ENCODE measurements around the gene KIFC3. TPM values are rescaled to one million over a fixed set of nuclear protein-coding genes. Genes with fewer than 3 reads are reported as not detected.
A peak's percentile ranks its signal among the peaks of the same experiment; 100 is the strongest.

Gene KIFC3
- total RNA-seq, 1 donor = 40.5 TPM

DNA sequence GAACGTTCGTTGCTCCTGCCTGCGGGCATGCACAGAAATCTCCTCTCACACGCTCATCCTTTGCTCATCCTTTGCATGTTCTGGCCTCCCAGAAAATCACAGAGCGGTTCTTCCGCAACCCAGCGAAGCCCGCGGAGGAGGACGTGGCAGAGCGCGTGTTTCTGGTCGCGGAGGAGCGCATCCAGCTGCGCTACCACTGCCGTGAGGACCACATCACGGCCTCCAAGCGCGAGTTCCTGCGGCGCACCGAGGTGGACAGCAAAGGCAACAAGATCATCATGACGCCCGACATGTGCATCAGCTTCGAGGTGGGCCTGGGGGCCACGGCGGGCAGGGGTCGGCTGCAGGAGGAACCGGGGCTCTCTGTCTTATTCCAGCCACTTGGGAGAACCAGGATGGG, 76.3 kb downstream of the KIFC3 start:
- H3K27ac ChIP-seq (ENCODE audit: low read depth, low read length) = no peak overlapping the region
- H3K9me3 ChIP-seq (ENCODE audit: low read depth, low read length) = no peaks in the 10 kb centered on the region
- H3K4me1 ChIP-seq (ENCODE audit: insufficient read depth, low read length) = no peaks in the 10 kb centered on the region

DNA sequence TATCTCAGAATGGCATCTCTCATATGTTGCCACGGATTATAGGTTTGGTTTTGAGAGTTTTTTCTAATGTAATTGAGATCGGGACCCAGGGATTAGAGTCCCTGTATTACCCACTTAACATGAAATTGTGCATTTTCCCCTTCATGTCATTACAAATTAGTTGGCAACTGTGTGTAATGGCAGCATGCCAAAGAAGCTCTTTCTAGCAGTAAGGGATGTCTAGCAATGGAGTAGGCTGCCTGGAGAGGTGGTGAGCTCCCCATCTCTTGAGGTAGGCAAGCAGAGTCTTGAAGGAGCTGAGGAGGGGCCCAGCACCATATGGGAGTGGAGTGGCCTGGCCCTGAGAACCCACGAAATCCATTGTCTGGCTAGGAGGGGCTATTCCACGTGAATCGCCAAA, 76.7 kb downstream of the KIFC3 start:
- peak; percentile 79 for DNase-seq (ENCODE audit: insufficient read length, low spot score, missing footprints)
- Histone ChIP-seq H3K4me2 (ENCODE audit: insufficient read depth, low read length) (no peak overlapping the region), H3K4me3 (ENCODE audit: insufficient read depth, low read length) (no peak overlapping the region), H3K27ac (ENCODE audit: low read depth, low read length) (no peak overlapping the region), H3K36me3 (ENCODE audit: insufficient read depth, low read length) (no peaks in the 10 kb centered on the region), H4K20me1 (ENCODE audit: insufficient read depth, low read length) (no peaks in the 10 kb centered on the region), H3K9me3 (ENCODE audit: low read depth, low read length) (no peaks in the 10 kb centered on the region), H3K79me2 (ENCODE audit: insufficient read depth, low read length) (no peaks in the 10 kb centered on the region), H2AFZ (ENCODE audit: low read length) (no peak overlapping the region), H3K27me3 (ENCODE audit: insufficient read depth, low read length) (no peaks in the 10 kb centered on the region), H3K4me1 (ENCODE audit: insufficient read depth, low read length) (no peaks in the 10 kb centered on the region)
- TF ChIP-seq, protein P1, sequence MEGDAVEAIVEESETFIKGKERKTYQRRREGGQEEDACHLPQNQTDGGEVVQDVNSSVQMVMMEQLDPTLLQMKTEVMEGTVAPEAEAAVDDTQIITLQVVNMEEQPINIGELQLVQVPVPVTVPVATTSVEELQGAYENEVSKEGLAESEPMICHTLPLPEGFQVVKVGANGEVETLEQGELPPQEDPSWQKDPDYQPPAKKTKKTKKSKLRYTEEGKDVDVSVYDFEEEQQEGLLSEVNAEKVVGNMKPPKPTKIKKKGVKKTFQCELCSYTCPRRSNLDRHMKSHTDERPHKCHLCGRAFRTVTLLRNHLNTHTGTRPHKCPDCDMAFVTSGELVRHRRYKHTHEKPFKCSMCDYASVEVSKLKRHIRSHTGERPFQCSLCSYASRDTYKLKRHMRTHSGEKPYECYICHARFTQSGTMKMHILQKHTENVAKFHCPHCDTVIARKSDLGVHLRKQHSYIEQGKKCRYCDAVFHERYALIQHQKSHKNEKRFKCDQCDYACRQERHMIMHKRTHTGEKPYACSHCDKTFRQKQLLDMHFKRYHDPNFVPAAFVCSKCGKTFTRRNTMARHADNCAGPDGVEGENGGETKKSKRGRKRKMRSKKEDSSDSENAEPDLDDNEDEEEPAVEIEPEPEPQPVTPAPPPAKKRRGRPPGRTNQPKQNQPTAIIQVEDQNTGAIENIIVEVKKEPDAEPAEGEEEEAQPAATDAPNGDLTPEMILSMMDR (IDR thresholded peaks at IDR 0.05; ENCODE audit: extremely low read depth, low read depth, low read length) = no peak

More for the DNA sequence above, 76.3 kb downstream of the KIFC3 start:
- Histone ChIP-seq H3K36me3 (ENCODE audit: insufficient read depth, low read length) (no peaks in the 10 kb centered on the region), H2AFZ (ENCODE audit: low read length) (no peak overlapping the region), H3K79me2 (ENCODE audit: insufficient read depth, low read length) (no peaks in the 10 kb centered on the region), H4K20me1 (ENCODE audit: insufficient read depth, low read length) (no peaks in the 10 kb centered on the region), H3K4me3 (ENCODE audit: insufficient read depth, low read length) (no peak overlapping the region), H3K27me3 (ENCODE audit: insufficient read depth, low read length) (no peaks in the 10 kb centered on the region), H3K4me2 (ENCODE audit: insufficient read depth, low read length) (no peak overlapping the region)
- DNase-seq (ENCODE audit: insufficient read length, low spot score, missing footprints) = no peak
- TF ChIP-seq, protein P1 (IDR thresholded peaks at IDR 0.05; ENCODE audit: extremely low read depth, low read depth, low read length) = no peak

DNA sequence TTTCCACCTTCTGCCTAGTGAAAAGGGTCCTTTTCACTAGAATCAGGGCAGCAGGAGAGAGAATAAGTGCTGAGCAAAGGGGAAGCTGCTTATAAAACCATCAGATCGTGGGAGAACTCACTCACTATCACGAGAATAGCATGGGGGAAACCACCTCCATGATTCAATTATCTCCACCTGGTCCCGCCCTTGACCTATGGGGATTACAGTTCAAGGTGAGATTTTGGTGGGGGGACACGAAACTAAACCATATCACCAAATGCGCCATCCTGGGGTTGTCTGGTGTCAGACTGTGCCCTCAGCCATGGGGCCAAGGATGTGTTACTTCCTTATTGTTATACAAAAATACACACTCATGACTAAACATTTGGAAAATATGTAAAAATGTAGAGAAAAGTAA, 77.1 kb downstream of the KIFC3 start:
- Histone ChIP-seq H3K36me3 (ENCODE audit: insufficient read depth, low read length) (no peaks in the 10 kb centered on the region), H3K79me2 (ENCODE audit: insufficient read depth, low read length) (no peaks in the 10 kb centered on the region), H3K27me3 (ENCODE audit: insufficient read depth, low read length) (no peaks in the 10 kb centered on the region), H2AFZ (ENCODE audit: low read length) (no peak overlapping the region), H3K27ac (ENCODE audit: low read depth, low read length) (no peak overlapping the region), H3K4me3 (ENCODE audit: insufficient read depth, low read length) (no peak overlapping the region), H3K4me1 (ENCODE audit: insufficient read depth, low read length) (no peaks in the 10 kb centered on the region), H4K20me1 (ENCODE audit: insufficient read depth, low read length) (no peaks in the 10 kb centered on the region), H3K4me2 (ENCODE audit: insufficient read depth, low read length) (no peak overlapping the region), H3K9me3 (ENCODE audit: low read depth, low read length) (no peaks in the 10 kb centered on the region)
- no peak for DNase-seq (ENCODE audit: insufficient read length, low spot score, missing footprints)
- TF ChIP-seq, protein P1 (IDR thresholded peaks at IDR 0.05; ENCODE audit: extremely low read depth, low read depth, low read length) = no peak

DNA sequence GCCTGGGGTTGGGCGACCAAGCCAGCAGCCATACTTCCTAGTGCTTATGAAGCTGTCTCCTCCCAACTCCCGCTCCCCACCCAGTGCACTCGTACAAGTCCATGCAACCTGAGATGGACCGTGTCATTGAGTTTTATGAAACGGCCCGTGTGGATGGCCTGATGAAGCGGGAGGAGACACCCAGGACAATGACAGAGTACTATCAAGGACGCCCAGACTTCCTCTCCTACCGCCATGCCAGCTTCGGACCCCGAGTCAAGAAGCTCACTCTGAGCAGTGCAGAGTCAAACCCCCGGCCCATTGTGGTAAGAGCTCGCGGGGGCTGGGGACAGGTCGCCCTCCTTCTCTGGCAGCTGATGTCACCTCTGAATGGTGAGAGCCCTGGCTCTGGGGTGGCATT, 77.8 kb downstream of the KIFC3 start:
- no peak overlapping the region for H3K4me2 ChIP-seq (ENCODE audit: insufficient read depth, low read length)
- no peak overlapping the region for H3K4me3 ChIP-seq (ENCODE audit: insufficient read depth, low read length)
- no peaks in the 10 kb centered on the region for H3K9me3 ChIP-seq (ENCODE audit: low read depth, low read length)
- H3K4me1 ChIP-seq (ENCODE audit: insufficient read depth, low read length) = no peaks in the 10 kb centered on the region
- H3K79me2 ChIP-seq (ENCODE audit: insufficient read depth, low read length) = no peaks in the 10 kb centered on the region
- H3K27me3 ChIP-seq (ENCODE audit: insufficient read depth, low read length) = no peaks in the 10 kb centered on the region
- H4K20me1 ChIP-seq (ENCODE audit: insufficient read depth, low read length) = no peaks in the 10 kb centered on the region
- no peak overlapping the region for H2AFZ ChIP-seq (ENCODE audit: low read length)
- no peak for DNase-seq (ENCODE audit: insufficient read length, low spot score, missing footprints)
- TF ChIP-seq, protein P1 (IDR thresholded peaks at IDR 0.05; ENCODE audit: extremely low read depth, low read depth, low read length) = no peak
- no peaks in the 10 kb centered on the region for H3K36me3 ChIP-seq (ENCODE audit: insufficient read depth, low read length)
- no peak overlapping the region for H3K27ac ChIP-seq (ENCODE audit: low read depth, low read length)

Data from osteoblast (primary cell).